SK-N-SH treated with all-trans-retinoic acid at 6 μM for 48 hours (cell line): ENCODE measurements around the gene SMG5.

Source experiments
- ATAC-seq: fragments of 200-7000 bp; cut with Tn5 transposase; 3 replicates; pipeline ENCODE4 v1.9.1; 2020; ENCODE audit warnings: mild to moderate bottlenecking, moderate library complexity
- ARNTL ChIP-seq: fragments of 450-650 bp; formaldehyde crosslinking; IDR thresholded peaks from 2 replicates; pipeline ENCODE4 v1.5.0; 2020; ENCODE audit warnings: low read depth, mild to moderate bottlenecking, moderate library complexity, borderline replicate concordance
- BACH2 ChIP-seq: fragments of 250-450 bp; sonication (Bioruptor Pico); IDR thresholded peaks from 2 replicates; pipeline ENCODE4 v1.9.0; 2021; ENCODE audit warnings: mild to moderate bottlenecking, borderline replicate concordance
- CSDC2 ChIP-seq: fragments of 250-450 bp; sonication (Bioruptor Pico); IDR thresholded peaks from 2 replicates; pipeline ENCODE4 v1.5.0; 2020; ENCODE audit warnings: mild to moderate bottlenecking, moderate library complexity
- ESRRG ChIP-seq: fragments of 250-450 bp; sonication (Bioruptor Pico); IDR thresholded peaks from 2 replicates; pipeline ENCODE4 v1.6.1; 2021; ENCODE audit warnings: mild to moderate bottlenecking
- ISL1 ChIP-seq: fragments of 250-450 bp; sonication (Bioruptor Pico); IDR thresholded peaks from 2 replicates; pipeline ENCODE4 v2.1.2; 2022; ENCODE audit warnings: mild to moderate bottlenecking, moderate library complexity
- OSR1 ChIP-seq: fragments of 250-450 bp; sonication (Bioruptor Pico); IDR thresholded peaks from 2 replicates; pipeline ENCODE4 v1.8.0; 2022; ENCODE audit warnings: moderate library complexity, mild to moderate bottlenecking, inconsistent platforms
- POU6F1 ChIP-seq: fragments of 250-450 bp; sonication (Bioruptor Pico); IDR thresholded peaks from 2 replicates; pipeline ENCODE4 v1.8.0; 2021; ENCODE audit warnings: low read depth, mild to moderate bottlenecking, moderate library complexity, borderline replicate concordance
- PPARA ChIP-seq: fragments of 250-450 bp; sonication (Bioruptor Pico); IDR thresholded peaks from 2 replicates; pipeline ENCODE4 v1.5.0; 2020; ENCODE audit warnings: mild to moderate bottlenecking, borderline replicate concordance
- RARB ChIP-seq: fragments of 250-450 bp; sonication (Bioruptor Pico); IDR thresholded peaks from 2 replicates; pipeline ENCODE4 v1.8.0; 2021; ENCODE audit warnings: mild to moderate bottlenecking, moderate library complexity
- SNAI2 ChIP-seq: fragments of 250-450 bp; sonication (Bioruptor Pico); IDR thresholded peaks from 2 replicates; pipeline ENCODE4 v1.5.0; 2020; ENCODE audit warnings: mild to moderate bottlenecking, moderate library complexity
- TOX ChIP-seq: fragments of 250-450 bp; sonication (Bioruptor Pico); IDR thresholded peaks from 2 replicates; pipeline ENCODE4 v1.8.0; 2021; ENCODE audit warnings: mild to moderate bottlenecking, moderate library complexity, borderline replicate concordance
- ZC3H10 ChIP-seq: fragments of 250-450 bp; sonication (Bioruptor Pico); IDR thresholded peaks from 2 replicates; pipeline ENCODE4 v1.5.1; 2021; ENCODE audit warnings: mild to moderate bottlenecking, moderate library complexity
- ZFP3 ChIP-seq: fragments of 250-450 bp; sonication (Bioruptor Pico); IDR thresholded peaks from 2 replicates; pipeline ENCODE4 v1.5.0; 2020; ENCODE audit warnings: mild to moderate bottlenecking, moderate library complexity
- ZFP30 ChIP-seq: fragments of 450-650 bp; formaldehyde crosslinking; IDR thresholded peaks from 2 replicates; pipeline ENCODE4 v1.5.0; 2022; ENCODE audit warnings: mild to moderate bottlenecking, moderate library complexity
- ZNF565 ChIP-seq: fragments of 450-650 bp; formaldehyde crosslinking; conservative IDR thresholded peaks from 2 replicates; pipeline ENCODE4 v1.5.0; 2020; ENCODE audit warnings: low read depth, mild to moderate bottlenecking, moderate library complexity
- ZNF70 ChIP-seq: fragments of 450-650 bp; formaldehyde crosslinking; IDR thresholded peaks from 2 replicates; pipeline ENCODE4 v1.5.0; 2020; ENCODE audit warnings: mild to moderate bottlenecking, moderate library complexity
- ZNF8 ChIP-seq: fragments of 450-650 bp; formaldehyde crosslinking; IDR thresholded peaks from 2 replicates; pipeline ENCODE4 v1.5.0; 2020; ENCODE audit warnings: mild to moderate bottlenecking, moderate library complexity
- TF ChIP-seq, protein P1 (sequence below): fragments of 250-450 bp; sonication (Bioruptor Pico); IDR thresholded peaks from 2 replicates; pipeline ENCODE4 v1.5.0; 2020; ENCODE audit warnings: mild to moderate bottlenecking, moderate library complexity
- TF ChIP-seq, protein P2 (sequence below): fragments of 250-450 bp; sonication (Bioruptor Pico); IDR thresholded peaks from 2 replicates; pipeline ENCODE4 v1.5.1; 2020; ENCODE audit warnings: low read depth, mild to moderate bottlenecking, moderate library complexity
- TF ChIP-seq, protein P3 (sequence below): fragments of 250-450 bp; sonication (Bioruptor Pico); IDR thresholded peaks from 2 replicates; pipeline ENCODE4 v1.5.1; 2021; ENCODE audit warnings: mild to moderate bottlenecking, moderate library complexity
- TF ChIP-seq, protein P4 (sequence below): fragments of 250-450 bp; sonication (Bioruptor Pico); IDR thresholded peaks from 2 replicates; pipeline ENCODE4 v1.8.0; 2020; ENCODE audit warnings: mild to moderate bottlenecking, moderate library complexity, borderline replicate concordance

Gene SMG5

DNA sequence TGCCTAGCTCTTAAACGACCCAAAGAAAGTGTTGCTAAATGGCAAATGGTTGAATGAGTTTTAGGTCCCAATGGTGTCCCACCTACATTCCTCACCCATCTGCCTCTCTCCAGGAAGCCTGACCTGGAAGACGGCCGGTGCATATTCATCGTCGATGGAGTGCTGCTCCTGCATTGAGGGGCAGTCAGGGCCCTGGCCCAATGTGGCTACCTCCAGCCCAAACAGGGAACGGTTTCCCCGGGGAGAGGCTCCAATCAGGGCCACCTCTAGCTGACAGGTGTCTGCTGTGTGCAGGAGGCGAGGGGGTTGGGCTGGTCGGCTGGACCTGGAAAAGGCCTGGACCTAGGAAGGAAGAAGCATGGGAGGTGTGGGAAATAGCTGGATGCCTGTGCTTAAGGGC, 11.3 kb upstream of the SMG5 start:
- TF ChIP-seq SNAI2 (CRISPR knock-in tag), result no peak
- TF ChIP-seq ZNF565, result no peak
- no peak for TF ChIP-seq BACH2 (CRISPR knock-in tag)
- TF ChIP-seq, all 23 proteins: peak for 0
- ATAC-seq, result no peak

DNA sequence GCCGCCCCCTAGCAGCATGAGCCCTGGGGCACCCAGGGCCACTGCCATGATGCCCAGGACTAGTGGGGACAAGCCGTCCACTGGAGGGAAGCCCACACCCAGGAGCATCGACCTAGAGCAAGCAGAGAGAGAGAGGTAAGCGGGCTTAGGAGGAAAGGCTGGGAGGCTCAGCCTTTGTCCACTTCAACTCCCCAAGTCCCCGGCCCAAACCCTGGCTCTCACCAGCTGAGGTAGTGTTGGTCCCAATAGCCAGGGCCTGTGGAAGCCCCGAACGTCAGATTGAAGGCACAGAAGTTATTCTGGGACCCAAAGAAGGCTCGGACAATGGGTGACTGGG, 10.4 kb upstream of the SMG5 start:
- no peak for ATAC-seq
- TF ChIP-seq ZNF565 (no peak), ZFP3 (CRISPR knock-in tag) (no peak), ZNF70 (CRISPR knock-in tag) (no peak), ARNTL (CRISPR knock-in tag) (no peak), PPARA (no peak), CSDC2 (no peak), BACH2 (CRISPR knock-in tag) (no peak), ZFP30 (no peak), ZNF8 (CRISPR knock-in tag) (no peak), RARB (CRISPR knock-in tag) (no peak), POU6F1 (no peak), ZC3H10 (no peak), ISL1 (CRISPR knock-in tag) (no peak), OSR1 (no peak), TOX (CRISPR knock-in tag) (no peak)
- TF ChIP-seq, protein P1, sequence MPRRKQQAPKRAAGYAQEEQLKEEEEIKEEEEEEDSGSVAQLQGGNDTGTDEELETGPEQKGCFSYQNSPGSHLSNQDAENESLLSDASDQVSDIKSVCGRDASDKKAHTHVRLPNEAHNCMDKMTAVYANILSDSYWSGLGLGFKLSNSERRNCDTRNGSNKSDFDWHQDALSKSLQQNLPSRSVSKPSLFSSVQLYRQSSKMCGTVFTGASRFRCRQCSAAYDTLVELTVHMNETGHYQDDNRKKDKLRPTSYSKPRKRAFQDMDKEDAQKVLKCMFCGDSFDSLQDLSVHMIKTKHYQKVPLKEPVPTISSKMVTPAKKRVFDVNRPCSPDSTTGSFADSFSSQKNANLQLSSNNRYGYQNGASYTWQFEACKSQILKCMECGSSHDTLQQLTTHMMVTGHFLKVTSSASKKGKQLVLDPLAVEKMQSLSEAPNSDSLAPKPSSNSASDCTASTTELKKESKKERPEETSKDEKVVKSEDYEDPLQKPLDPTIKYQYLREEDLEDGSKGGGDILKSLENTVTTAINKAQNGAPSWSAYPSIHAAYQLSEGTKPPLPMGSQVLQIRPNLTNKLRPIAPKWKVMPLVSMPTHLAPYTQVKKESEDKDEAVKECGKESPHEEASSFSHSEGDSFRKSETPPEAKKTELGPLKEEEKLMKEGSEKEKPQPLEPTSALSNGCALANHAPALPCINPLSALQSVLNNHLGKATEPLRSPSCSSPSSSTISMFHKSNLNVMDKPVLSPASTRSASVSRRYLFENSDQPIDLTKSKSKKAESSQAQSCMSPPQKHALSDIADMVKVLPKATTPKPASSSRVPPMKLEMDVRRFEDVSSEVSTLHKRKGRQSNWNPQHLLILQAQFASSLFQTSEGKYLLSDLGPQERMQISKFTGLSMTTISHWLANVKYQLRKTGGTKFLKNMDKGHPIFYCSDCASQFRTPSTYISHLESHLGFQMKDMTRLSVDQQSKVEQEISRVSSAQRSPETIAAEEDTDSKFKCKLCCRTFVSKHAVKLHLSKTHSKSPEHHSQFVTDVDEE, result no peak
- TF ChIP-seq, protein P2, sequence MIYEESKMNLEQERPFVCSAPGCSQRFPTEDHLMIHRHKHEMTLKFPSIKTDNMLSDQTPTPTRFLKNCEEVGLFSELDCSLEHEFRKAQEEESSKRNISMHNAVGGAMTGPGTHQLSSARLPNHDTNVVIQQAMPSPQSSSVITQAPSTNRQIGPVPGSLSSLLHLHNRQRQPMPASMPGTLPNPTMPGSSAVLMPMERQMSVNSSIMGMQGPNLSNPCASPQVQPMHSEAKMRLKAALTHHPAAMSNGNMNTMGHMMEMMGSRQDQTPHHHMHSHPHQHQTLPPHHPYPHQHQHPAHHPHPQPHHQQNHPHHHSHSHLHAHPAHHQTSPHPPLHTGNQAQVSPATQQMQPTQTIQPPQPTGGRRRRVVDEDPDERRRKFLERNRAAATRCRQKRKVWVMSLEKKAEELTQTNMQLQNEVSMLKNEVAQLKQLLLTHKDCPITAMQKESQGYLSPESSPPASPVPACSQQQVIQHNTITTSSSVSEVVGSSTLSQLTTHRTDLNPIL, result no peak
- TF ChIP-seq, protein P3, sequence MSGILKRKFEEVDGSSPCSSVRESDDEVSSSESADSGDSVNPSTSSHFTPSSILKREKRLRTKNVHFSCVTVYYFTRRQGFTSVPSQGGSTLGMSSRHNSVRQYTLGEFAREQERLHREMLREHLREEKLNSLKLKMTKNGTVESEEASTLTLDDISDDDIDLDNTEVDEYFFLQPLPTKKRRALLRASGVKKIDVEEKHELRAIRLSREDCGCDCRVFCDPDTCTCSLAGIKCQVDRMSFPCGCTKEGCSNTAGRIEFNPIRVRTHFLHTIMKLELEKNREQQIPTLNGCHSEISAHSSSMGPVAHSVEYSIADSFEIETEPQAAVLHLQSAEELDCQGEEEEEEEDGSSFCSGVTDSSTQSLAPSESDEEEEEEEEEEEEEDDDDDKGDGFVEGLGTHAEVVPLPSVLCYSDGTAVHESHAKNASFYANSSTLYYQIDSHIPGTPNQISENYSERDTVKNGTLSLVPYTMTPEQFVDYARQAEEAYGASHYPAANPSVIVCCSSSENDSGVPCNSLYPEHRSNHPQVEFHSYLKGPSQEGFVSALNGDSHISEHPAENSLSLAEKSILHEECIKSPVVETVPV (CRISPR knock-in tag), result no peak
- TF ChIP-seq, all 23 proteins: peak for 0

- no peak for TF ChIP-seq ARNTL (CRISPR knock-in tag)
- no peak for TF ChIP-seq ESRRG (CRISPR knock-in tag)
- TF ChIP-seq CSDC2, result no peak
- TF ChIP-seq ZNF70 (CRISPR knock-in tag), result no peak
- no peak for TF ChIP-seq PPARA
- peak; percentile 93 for ATAC-seq
Observed at GRCh38 chr1:156291226-156292061, 8.8 kb upstream of the SMG5 start.

GRCh38 chr1:156289857-156290256, 7.2 kb upstream of the SMG5 start:
- TF ChIP-seq PPARA (no peak), SNAI2 (CRISPR knock-in tag) (no peak), OSR1 (no peak), CSDC2 (no peak), ARNTL (CRISPR knock-in tag) (no peak)
- TF ChIP-seq, protein P4, sequence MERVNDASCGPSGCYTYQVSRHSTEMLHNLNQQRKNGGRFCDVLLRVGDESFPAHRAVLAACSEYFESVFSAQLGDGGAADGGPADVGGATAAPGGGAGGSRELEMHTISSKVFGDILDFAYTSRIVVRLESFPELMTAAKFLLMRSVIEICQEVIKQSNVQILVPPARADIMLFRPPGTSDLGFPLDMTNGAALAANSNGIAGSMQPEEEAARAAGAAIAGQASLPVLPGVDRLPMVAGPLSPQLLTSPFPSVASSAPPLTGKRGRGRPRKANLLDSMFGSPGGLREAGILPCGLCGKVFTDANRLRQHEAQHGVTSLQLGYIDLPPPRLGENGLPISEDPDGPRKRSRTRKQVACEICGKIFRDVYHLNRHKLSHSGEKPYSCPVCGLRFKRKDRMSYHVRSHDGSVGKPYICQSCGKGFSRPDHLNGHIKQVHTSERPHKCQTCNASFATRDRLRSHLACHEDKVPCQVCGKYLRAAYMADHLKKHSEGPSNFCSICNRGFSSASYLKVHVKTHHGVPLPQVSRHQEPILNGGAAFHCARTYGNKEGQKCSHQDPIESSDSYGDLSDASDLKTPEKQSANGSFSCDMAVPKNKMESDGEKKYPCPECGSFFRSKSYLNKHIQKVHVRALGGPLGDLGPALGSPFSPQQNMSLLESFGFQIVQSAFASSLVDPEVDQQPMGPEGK, result no peak
- ATAC-seq, result no peak
